ENCODE results near the gene SLC2A6. TPM values are rescaled to one million over a fixed set of nuclear protein-coding genes. Genes with fewer than 3 reads are reported as not detected.

SLC2A6 gene
- total and polyA plus RNA-seq, 10 of the 15 experiments (the other 5 are each of a cell fraction or from before 2014, with no cell fraction given) = 1.1 to 37.9 (median 18.3) TPM

DNA sequence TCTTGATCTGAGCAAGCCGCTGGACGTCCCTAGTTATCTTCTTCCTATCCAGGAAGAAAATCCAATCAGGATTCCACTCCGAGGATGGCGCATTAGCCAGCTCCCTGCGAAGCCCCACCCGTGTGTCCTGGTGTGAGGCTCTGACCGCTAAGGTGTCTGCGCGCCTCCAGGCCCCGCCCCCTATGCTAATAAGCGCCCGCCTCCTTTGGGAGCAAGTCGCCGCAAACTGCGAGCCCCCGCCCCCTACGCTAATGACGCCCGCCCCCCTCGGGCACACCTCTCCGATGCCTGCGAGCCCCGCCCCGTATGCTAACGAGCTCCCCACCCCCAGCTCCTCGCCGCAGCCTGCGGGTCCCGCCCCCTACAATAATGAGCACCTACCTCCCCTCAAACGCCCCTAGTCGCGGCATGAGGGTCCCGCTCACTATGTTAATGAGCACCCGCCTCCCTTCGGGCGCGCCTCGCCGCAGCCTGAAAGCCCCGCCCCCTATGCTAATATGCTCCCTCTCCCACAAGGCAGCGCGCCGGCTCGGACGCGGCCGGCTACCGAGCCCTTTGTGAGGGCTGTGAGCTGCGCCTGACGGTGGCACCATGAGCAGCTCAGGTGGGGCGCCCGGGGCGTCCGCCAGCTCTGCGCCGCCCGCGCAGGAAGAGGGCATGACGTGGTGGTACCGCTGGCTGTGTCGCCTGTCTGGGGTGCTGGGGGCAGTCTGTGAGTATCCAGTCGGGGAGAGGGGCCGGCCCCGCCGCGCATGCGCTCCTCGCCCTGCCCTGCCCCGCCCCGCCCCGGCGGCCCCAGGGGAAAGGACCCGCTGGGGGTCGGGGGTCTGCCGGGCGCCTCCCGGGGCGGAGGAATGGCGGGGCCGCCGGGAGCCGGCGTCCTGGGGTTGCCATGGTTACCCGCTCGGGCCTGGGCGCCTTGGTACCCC is 19.2 kb downstream of the SLC2A6 start, which contains the start of gene CACFD1:
TSS of gene CACFD1 (plus strand) at position 503 of the 929 bp plus-strand sequence. CDS start at position 592, 89 bp downstream.
- H4K20me1 ChIP-seq (ENCODE audit: control insufficient read depth, insufficient read depth) = no peaks in the 10 kb centered on the region
- no peaks in the 10 kb centered on the region; a peak in 2 of 4 replicates for H3K27me3 ChIP-seq (replicated peaks in 1 of 2; ENCODE audit: control insufficient read depth in 2 of 2, insufficient read depth in 2 of 2, low read length in 1 of 2)
- H3K27ac ChIP-seq (ENCODE audit: control insufficient read depth, insufficient read depth) = peak within 1 kb of the TSS; percentile 63
- no peaks in the 10 kb centered on the region for H3K36me3 ChIP-seq (ENCODE audit: control insufficient read depth in 2 of 2, insufficient read depth in 2 of 2, low read length in 1 of 2)
- FAIRE-seq = peak; percentile 80
- SMC1A ChIA-PET (ENCODE audit: uncharacterized antibody, unreplicated experiment) = interaction anchor here (1.0 to 1.9 kb wide), 5 partner anchors 17 to 44 kb away, joined by 3 to 9 read pairs (median 5); partner anchors contain the start of genes ADAMTS13 and SLC2A6
- in situ Hi-C loops (cut with MboI) = no loop called here
- no peaks in the 10 kb centered on the region for H3K9me3 ChIP-seq (replicated peaks; ENCODE audit: control insufficient read depth, insufficient read depth, low read length)
- no peaks in the 10 kb centered on the region for H3K79me2 ChIP-seq (ENCODE audit: control insufficient read depth, insufficient read depth, low read length)
- CTCF ChIA-PET = interaction anchor here (0.6 to 2.8 kb wide), 9 partner anchors 19 to 534 kb away, joined by 3 to 17 read pairs (median 3); partner anchors contain the start of gene SLC2A6
- WGBS (ENCODE audit: insufficient coverage, insufficient replicate concordance, low lambda C conversion rate, missing lambda C conversion rate) = 1% methylated on average over 70 of the region's 86 CpGs
- H3K4me3 ChIP-seq = peak within 1 kb of the TSS; percentile 97
- intact Hi-C loops (cut with micrococcal nuclease; ENCODE audit: unreplicated experiment) = loop anchor here (1.0 kb wide), 1 partner anchor 19 kb away; no protein-coding TSS in a partner anchor
- H2AFZ ChIP-seq (ENCODE audit: control insufficient read depth, low read depth, low read length) = peak within 1 kb of the TSS; percentile 95
- RAD21 ChIA-PET (ENCODE audit: unreplicated experiment) = interaction anchor here (0.7 to 2.9 kb wide), 10 partner anchors 18 to 1888 kb away, joined by 3 to 20 read pairs (median 4); partner anchors contain the start of genes GFI1B and SLC2A6
- peak; percentile 65 for DNase-seq (ENCODE audit: low read depth, low spot score)
- POLR2A ChIA-PET = interaction anchor here (0.5 to 2.2 kb wide), 14 partner anchors 9 to 485 kb away, joined by 3 to 27 read pairs (median 3); partner anchors contain the start of genes MED22, RPL7A and SLC2A6
- H3K4me1 ChIP-seq (ENCODE audit: control insufficient read depth, insufficient read depth, low read length) = peaks cover 9% of the 10 kb centered on the region
- H3K4me2 ChIP-seq (ENCODE audit: control insufficient read depth, insufficient read depth) = peak within 1 kb of the TSS; percentile 85
- ATAC-seq = peak; percentile 88
- peak within 1 kb of the TSS; percentile 64; the same call in 1 of the 2 replicates for H3K9ac ChIP-seq (ENCODE audit: control insufficient read depth, insufficient read depth, low read length)
- BruUV-seq (replicated peaks) = no TSS peak
- TF ChIP-seq, protein P1, sequence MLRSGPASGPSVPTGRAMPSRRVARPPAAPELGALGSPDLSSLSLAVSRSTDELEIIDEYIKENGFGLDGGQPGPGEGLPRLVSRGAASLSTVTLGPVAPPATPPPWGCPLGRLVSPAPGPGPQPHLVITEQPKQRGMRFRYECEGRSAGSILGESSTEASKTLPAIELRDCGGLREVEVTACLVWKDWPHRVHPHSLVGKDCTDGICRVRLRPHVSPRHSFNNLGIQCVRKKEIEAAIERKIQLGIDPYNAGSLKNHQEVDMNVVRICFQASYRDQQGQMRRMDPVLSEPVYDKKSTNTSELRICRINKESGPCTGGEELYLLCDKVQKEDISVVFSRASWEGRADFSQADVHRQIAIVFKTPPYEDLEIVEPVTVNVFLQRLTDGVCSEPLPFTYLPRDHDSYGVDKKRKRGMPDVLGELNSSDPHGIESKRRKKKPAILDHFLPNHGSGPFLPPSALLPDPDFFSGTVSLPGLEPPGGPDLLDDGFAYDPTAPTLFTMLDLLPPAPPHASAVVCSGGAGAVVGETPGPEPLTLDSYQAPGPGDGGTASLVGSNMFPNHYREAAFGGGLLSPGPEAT (IDR thresholded peaks at IDR 0.05; ENCODE audit: low read depth) = no peak
- 0 out of 2 replicates have a peak, but pooled peaks have one; percentile 27 for TF ChIP-seq BMI1 (IDR thresholded peaks at IDR 0.05; ENCODE audit: borderline replicate concordance)
- TF ChIP-seq YY1 (IDR thresholded peaks at IDR 0.05; ENCODE audit: low read depth, low read length) = 0 out of 2 replicates have a peak, but pooled peaks have one; percentile 7
- TF ChIP-seq YBX1 (IDR thresholded peaks at IDR 0.05) = no peak
- 0 out of 2 replicates have a peak, but pooled peaks have one; percentile 24 for TF ChIP-seq TAF1 (IDR thresholded peaks at IDR 0.05; ENCODE audit: borderline replicate concordance, low read depth, low read length)
- TF ChIP-seq SMARCA5 (IDR thresholded peaks at IDR 0.05) = 0 out of 2 replicates have a peak, but pooled peaks have one; percentile 52
- TF ChIP-seq, protein P2, sequence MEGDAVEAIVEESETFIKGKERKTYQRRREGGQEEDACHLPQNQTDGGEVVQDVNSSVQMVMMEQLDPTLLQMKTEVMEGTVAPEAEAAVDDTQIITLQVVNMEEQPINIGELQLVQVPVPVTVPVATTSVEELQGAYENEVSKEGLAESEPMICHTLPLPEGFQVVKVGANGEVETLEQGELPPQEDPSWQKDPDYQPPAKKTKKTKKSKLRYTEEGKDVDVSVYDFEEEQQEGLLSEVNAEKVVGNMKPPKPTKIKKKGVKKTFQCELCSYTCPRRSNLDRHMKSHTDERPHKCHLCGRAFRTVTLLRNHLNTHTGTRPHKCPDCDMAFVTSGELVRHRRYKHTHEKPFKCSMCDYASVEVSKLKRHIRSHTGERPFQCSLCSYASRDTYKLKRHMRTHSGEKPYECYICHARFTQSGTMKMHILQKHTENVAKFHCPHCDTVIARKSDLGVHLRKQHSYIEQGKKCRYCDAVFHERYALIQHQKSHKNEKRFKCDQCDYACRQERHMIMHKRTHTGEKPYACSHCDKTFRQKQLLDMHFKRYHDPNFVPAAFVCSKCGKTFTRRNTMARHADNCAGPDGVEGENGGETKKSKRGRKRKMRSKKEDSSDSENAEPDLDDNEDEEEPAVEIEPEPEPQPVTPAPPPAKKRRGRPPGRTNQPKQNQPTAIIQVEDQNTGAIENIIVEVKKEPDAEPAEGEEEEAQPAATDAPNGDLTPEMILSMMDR (IDR thresholded peaks at IDR 0.05 in 2 of 3, conservative IDR thresholded peaks at IDR 0.05 in 1 of 3; ENCODE audit: control insufficient read depth in 2 of 3, extremely low read depth in 1 of 3, insufficient read depth in 1 of 3, low read depth in 3 of 3, low read length in 3 of 3) = peak in 1 of 3 experiments; percentile 7; a peak in 1 of 6 replicates
- no peak for TF ChIP-seq EZH2 (IDR thresholded peaks at IDR 0.05; ENCODE audit: borderline replicate concordance, control insufficient read depth, low read depth, low read length)
- peak; percentile 83 for TF ChIP-seq POLR2A (IDR thresholded peaks at IDR 0.05; ENCODE audit: low read depth, low read length)
- peak; percentile 78; the same call in 1 of the 2 replicates for TF ChIP-seq RB1 (IDR thresholded peaks at IDR 0.05; ENCODE audit: borderline replicate concordance)
- TF ChIP-seq MXI1 (IDR thresholded peaks at IDR 0.05; ENCODE audit: low read depth, low read length) = no peak
- TF ChIP-seq PML (IDR thresholded peaks at IDR 0.05; ENCODE audit: low read length) = no peak
- peak; percentile 62 for TF ChIP-seq SIN3A (IDR thresholded peaks at IDR 0.05; ENCODE audit: low read depth, low read length)
- TF ChIP-seq, protein P3, sequence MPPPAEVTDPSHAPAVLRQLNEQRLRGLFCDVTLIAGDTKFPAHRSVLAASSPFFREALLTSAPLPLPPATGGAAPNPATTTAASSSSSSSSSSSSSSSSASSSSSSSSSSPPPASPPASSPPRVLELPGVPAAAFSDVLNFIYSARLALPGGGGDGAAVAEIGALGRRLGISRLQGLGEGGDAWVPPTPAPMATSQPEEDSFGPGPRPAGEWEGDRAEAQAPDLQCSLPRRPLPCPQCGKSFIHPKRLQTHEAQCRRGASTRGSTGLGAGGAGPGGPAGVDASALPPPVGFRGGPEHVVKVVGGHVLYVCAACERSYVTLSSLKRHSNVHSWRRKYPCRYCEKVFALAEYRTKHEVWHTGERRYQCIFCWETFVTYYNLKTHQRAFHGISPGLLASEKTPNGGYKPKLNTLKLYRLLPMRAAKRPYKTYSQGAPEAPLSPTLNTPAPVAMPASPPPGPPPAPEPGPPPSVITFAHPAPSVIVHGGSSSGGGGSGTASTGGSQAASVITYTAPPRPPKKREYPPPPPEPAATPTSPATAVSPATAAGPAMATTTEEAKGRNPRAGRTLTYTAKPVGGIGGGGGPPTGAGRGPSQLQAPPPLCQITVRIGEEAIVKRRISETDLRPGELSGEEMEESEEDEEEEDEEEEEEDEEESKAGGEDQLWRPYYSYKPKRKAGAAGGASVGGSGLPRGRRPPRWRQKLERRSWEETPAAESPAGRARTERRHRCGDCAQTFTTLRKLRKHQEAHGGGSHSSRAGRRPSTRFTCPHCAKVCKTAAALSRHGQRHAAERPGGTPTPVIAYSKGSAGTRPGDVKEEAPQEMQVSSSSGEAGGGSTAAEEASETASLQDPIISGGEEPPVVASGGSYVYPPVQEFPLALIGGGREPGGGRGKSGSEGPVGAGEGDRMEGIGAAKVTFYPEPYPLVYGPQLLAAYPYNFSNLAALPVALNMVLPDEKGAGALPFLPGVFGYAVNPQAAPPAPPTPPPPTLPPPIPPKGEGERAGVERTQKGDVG (CRISPR knock-in tag; IDR thresholded peaks at IDR 0.05) = no peak
- TF ChIP-seq EGR1 (IDR thresholded peaks at IDR 0.05; ENCODE audit: borderline replicate concordance in 1 of 2, low read depth in 2 of 2, low read length in 2 of 2) = no peak
